HCT116 (cell line): ENCODE measurements around the gene AMZ1. TPM values are rescaled to one million over a fixed set of nuclear protein-coding genes. Genes with fewer than 3 reads are reported as not detected.

Source experiments
- ATAC-seq: fragments of 200-7000 bp; cut with Tn5 transposase; 2 replicates; pipeline ENCODE4 v1.9.1; 2020; ENCODE audit warnings: mild to moderate bottlenecking, moderate library complexity
- BruUV-seq: library from RNA; stranded (reverse); fragments of 400-500 nt; replicated peaks from 2 replicates; lab custom pipeline; 2021; lab: Mats Ljungman, UMichigan
- CTCF ChIA-PET: fragments of 300-600 bp; sonication (Branson Sonifier 250); formaldehyde crosslinking; loops from one replicate; lab custom pipeline; 2021; ENCODE audit warnings: antibody characterized with exemption; lab: Charles Lee
- POLR2A ChIA-PET: fragments of 300-600, 350-600 bp; sonication (Branson Sonifier 250); formaldehyde crosslinking; loops from one replicate; lab custom pipeline; 2021; ENCODE audit warnings: antibody characterized with exemption; lab: Charles Lee
- RAD21 ChIA-PET, 2 experiments: fragments of 300-600 bp; sonication (Branson Sonifier 250); formaldehyde crosslinking; loops; one replicate each; lab custom pipeline; 2023; ENCODE audit warnings: low total read pairs in 2 of 2; ENCODE audit not compliant: uncharacterized antibody in 2 of 2, unreplicated experiment in 2 of 2, low non-redundant PET in 1 of 2; lab: Charles Lee
- DNase-seq: peaks from one replicate; pipeline ENCODE4 v3.0.0-alpha.2; 2010; ENCODE audit warnings: low read depth, low spot score
- H2AFZ ChIP-seq: fragments of 200-600 bp; shearing (Covaris generic), sonication (generic); 2 replicates; pipeline ENCODE4 v1.6.1; 2017; ENCODE audit warnings: low read depth, mixed run types, mixed read lengths, antibody characterized with exemption, low read length; ENCODE audit not compliant: poor library complexity, severe bottlenecking
- H3K27ac ChIP-seq: 2 replicates; pipeline ENCODE4 v1.5.1; 2012; ENCODE audit warnings: low read depth, low read length
- H3K27me3 ChIP-seq: fragments of 200-600 bp; sonication (generic); 2 replicates; pipeline ENCODE4 v1.6.1; 2016; ENCODE audit warnings: mixed run types, low read length, mixed read lengths; ENCODE audit not compliant: insufficient read depth
- H3K36me3 ChIP-seq, 2 experiments: fragments of 200-500 bp in 1 of 2; fragments of 200-600 bp in 1 of 2; sonication (Bioruptor generic) in 1 of 2; sonication (generic) in 1 of 2; 2 replicates each; pipeline versions ENCODE4 v1.5.1 to v1.6.1; 2014 to 2016; ENCODE audit warnings: low read length in 2 of 2, inconsistent platforms in 1 of 2, mixed read lengths in 1 of 2, mixed run types in 1 of 2; ENCODE audit not compliant: insufficient read depth in 2 of 2, control insufficient read depth in 1 of 2
- H3K4me1 ChIP-seq, 2 experiments: fragments of 200-600 bp in 1 of 2; sonication (generic) in 1 of 2; 2 replicates each; pipeline versions ENCODE4 v1.5.1 to v1.6.1; 2012 to 2017; ENCODE audit warnings: low read length in 2 of 2, inconsistent platforms in 1 of 2, mild to moderate bottlenecking in 1 of 2, mixed read lengths in 1 of 2, mixed run types in 1 of 2, moderate library complexity in 1 of 2; ENCODE audit not compliant: insufficient read depth in 2 of 2, control insufficient read depth in 1 of 2
- H3K4me2 ChIP-seq: fragments of 200-600 bp; sonication (generic); 2 replicates; pipeline ENCODE4 v1.6.1; 2017; ENCODE audit warnings: mixed run types, low read length, mixed read lengths
- H3K4me3 ChIP-seq, 2 experiments: fragments of 200-600 bp in 1 of 2; sonication (generic) in 1 of 2; replicated peaks in 1 of 2; 2 replicates each; pipeline ENCODE4 v1.5.1; 2011 to 2016; ENCODE audit warnings: low read length in 2 of 2, control low read depth in 1 of 2, low read depth in 1 of 2, mild to moderate bottlenecking in 1 of 2, mixed read lengths in 1 of 2, mixed run types in 1 of 2
- H3K79me2 ChIP-seq: fragments of 200-600 bp; sonication (generic); 2 replicates; pipeline ENCODE4 v1.6.1; 2017; ENCODE audit warnings: mild to moderate bottlenecking, mixed run types, low read length, moderate library complexity, mixed read lengths; ENCODE audit not compliant: insufficient read depth
- H3K9ac ChIP-seq: fragments of 200-600 bp; sonication (generic); 2 replicates; pipeline ENCODE4 v1.6.1; 2016; ENCODE audit warnings: low read length, mixed read lengths
- H3K9me2 ChIP-seq: fragments of 200-600 bp; sonication (generic), shearing (Covaris generic); 2 replicates; pipeline ENCODE4 v1.6.1; 2017; ENCODE audit warnings: mixed run types, mild to moderate bottlenecking, moderate library complexity; ENCODE audit not compliant: insufficient read depth
- H3K9me3 ChIP-seq, 2 experiments: fragments of 200-500 bp in 1 of 2; fragments of 200-600 bp in 1 of 2; sonication (Bioruptor generic) in 1 of 2; sonication (generic) in 1 of 2; 2 replicates each; pipeline ENCODE4 v1.6.1; 2014 to 2017; ENCODE audit warnings: low read length in 2 of 2, mixed read lengths in 2 of 2, inconsistent platforms in 1 of 2, low read depth in 1 of 2, mild to moderate bottlenecking in 1 of 2, mixed run types in 1 of 2, moderate library complexity in 1 of 2; ENCODE audit not compliant: control insufficient read depth in 1 of 2, insufficient read depth in 1 of 2
- H4K20me1 ChIP-seq: fragments of 200-600 bp; sonication (generic), shearing (Covaris generic); 2 replicates; pipeline ENCODE4 v1.6.1; 2017; ENCODE audit warnings: mixed run types, mild to moderate bottlenecking, moderate library complexity; ENCODE audit not compliant: insufficient read depth
- CBX3 ChIP-seq: IDR thresholded peaks from 2 replicates; pipeline ENCODE4 v1.6.1; 2012; ENCODE audit warnings: low read depth
- EGR1 ChIP-seq: IDR thresholded peaks from 2 replicates; pipeline ENCODE4 v1.6.1; 2012; ENCODE audit warnings: low read depth
- ELF1 ChIP-seq: IDR thresholded peaks from 2 replicates; pipeline ENCODE4 v1.6.1; 2012; ENCODE audit warnings: low read depth, borderline replicate concordance
- EZH2 ChIP-seq: fragments of 200-600 bp; sonication (generic); IDR thresholded peaks from 2 replicates; pipeline ENCODE4 v1.6.1; 2017; ENCODE audit warnings: antibody characterized with exemption, mixed run types
- FOSL1 ChIP-seq: IDR thresholded peaks from 2 replicates; pipeline ENCODE4 v1.6.1; 2012; ENCODE audit warnings: low read depth
- JUND ChIP-seq: IDR thresholded peaks from 2 replicates; pipeline ENCODE4 v1.6.1; 2012
- MAX ChIP-seq: IDR thresholded peaks from 2 replicates; pipeline ENCODE4 v1.6.1; 2012
- POLR2A ChIP-seq: IDR thresholded peaks from 2 replicates; pipeline ENCODE4 v1.7.0; 2011; ENCODE audit warnings: borderline replicate concordance; ENCODE audit not compliant: insufficient read depth, insufficient read length; ENCODE audit errors: extremely low read depth
- POLR2AphosphoS5 ChIP-seq: IDR thresholded peaks from 2 replicates; pipeline ENCODE4 v1.6.1; 2011; ENCODE audit warnings: mild to moderate bottlenecking, low read depth, low read length, moderate library complexity
- REST ChIP-seq: IDR thresholded peaks from 2 replicates; pipeline ENCODE4 v1.6.1; 2012; ENCODE audit warnings: low read depth
- SIN3A ChIP-seq: IDR thresholded peaks from 2 replicates; pipeline ENCODE4 v1.6.1; 2012; ENCODE audit warnings: low read depth
- SP1 ChIP-seq: IDR thresholded peaks from 2 replicates; pipeline ENCODE4 v1.6.1; 2012; ENCODE audit warnings: low read depth
- ZFX ChIP-seq: fragments of 450-650 bp; IDR thresholded peaks from 2 replicates; pipeline ENCODE4 v1.6.1; 2017
- intact Hi-C: fragments of 100-400 bp; cut with micrococcal nuclease; formaldehyde crosslinking; loops from 2 replicates; pipeline ENCODE4 v1.10.0; 2022
- total RNA-seq: library from RNA; stranded (reverse); gene quantifications from one replicate; pipeline ENCODE4 v1.2.1, GENCODE V29; 2021; ENCODE audit not compliant: unreplicated experiment

Gene AMZ1
- total RNA-seq, 1 experiment from 2014 or later, result not detected

- no peak for TF ChIP-seq MAX
- no peak for TF ChIP-seq REST
- ChIA-PET POLR2A (no interaction called here), CTCF (interaction anchor here (2.0 kb wide), 1 partner anchor 16 kb away, joined by 6 read pairs; no protein-coding TSS in a partner anchor), RAD21 (no interaction called here)
- intact Hi-C loops, result no loop called here
- H3K27ac ChIP-seq, result no peak overlapping the region
- H3K36me3 ChIP-seq, result no peaks in the 10 kb centered on the region
- DNase-seq, result no peak
- no peak overlapping the region for H3K9ac ChIP-seq
- no TSS peak for BruUV-seq
- H3K27me3 ChIP-seq, result no peaks in the 10 kb centered on the region
- H3K9me2 ChIP-seq, result no peaks in the 10 kb centered on the region
- H3K4me1 ChIP-seq, result peaks cover 35 to 42% of the 10 kb centered on the region in 2 experiments
- H3K4me2 ChIP-seq, result no peak overlapping the region
- no peaks in the 10 kb centered on the region for H3K9me3 ChIP-seq
- no peak overlapping the region for H3K4me3 ChIP-seq
- H2AFZ ChIP-seq, result no peak overlapping the region
- ATAC-seq, result no peak
- H4K20me1 ChIP-seq, result no peaks in the 10 kb centered on the region
- peaks cover 8% of the 10 kb centered on the region; the same call in 1 of the 2 replicates for H3K79me2 ChIP-seq
These were observed 73.9 kb downstream of the AMZ1 start for GRCh38 chr7:2761801-2762497.

GRCh38 chr7:2763597-2763996 lies 75.6 kb downstream of the AMZ1 start:
- ChIA-PET POLR2A (no interaction called here), CTCF (no interaction called here), RAD21 (interaction anchor here in 1 of 2 experiments (0.5 kb wide), 1 partner anchor 59 kb away, joined by 4 read pairs; no protein-coding TSS in a partner anchor)
- Histone ChIP-seq H3K9ac (no peak overlapping the region), H3K27me3 (no peaks in the 10 kb centered on the region), H3K79me2 (peaks cover 8% of the 10 kb centered on the region; the same call in 1 of the 2 replicates), H3K27ac (no peak overlapping the region), H4K20me1 (no peaks in the 10 kb centered on the region), H3K36me3 (no peaks in the 10 kb centered on the region), H3K4me1 (peaks cover 22 to 26% of the 10 kb centered on the region in 2 experiments), H3K9me3 (no peaks in the 10 kb centered on the region), H2AFZ (no peak overlapping the region), H3K4me3 (no peak overlapping the region), H3K4me2 (no peak overlapping the region), H3K9me2 (no peaks in the 10 kb centered on the region)
- intact Hi-C loops, result no loop called here
- no TSS peak for BruUV-seq
- no peak for ATAC-seq
- DNase-seq, result no peak
- TF ChIP-seq ZFX (no peak), EZH2 (no peak), FOSL1 (no peak), REST (no peak), POLR2AphosphoS5 (no peak), SP1 (no peak), POLR2A (no peak), CBX3 (no peak), ELF1 (no peak), JUND (no peak), EGR1 (no peak), SIN3A (no peak)
